Testis (tissue), 2 donors: ENCODE data around the gene ADAMTSL1.

Source experiments
- CTCF ChIP-seq, 3 experiments: fragments of 450-650 bp in 2 of 3; fragments of 200-600 bp in 1 of 3; sonication (generic) in 1 of 3; IDR thresholded peaks; one replicate each; pipeline ENCODE4 v1.5.1; 2016 to 2019; ENCODE audit warnings: antibody characterized with exemption in 3 of 3, mild to moderate bottlenecking in 2 of 3, moderate library complexity in 1 of 3
- POLR2A ChIP-seq: fragments of 450-650 bp; IDR thresholded peaks from one replicate; pipeline ENCODE4 v1.6.1; 2017; ENCODE audit warnings: antibody characterized with exemption, mild to moderate bottlenecking, moderate library complexity

- TF ChIP-seq CTCF (IDR thresholded peaks at IDR 0.05) (no peak), POLR2A (no peak)
These were observed 416.4 kb downstream of the ADAMTSL1 start for GRCh38 chr9:18890372-18890771.
